HCEC 1CT (cell line): ENCODE data around the gene SSR4.
"Not testable (repeated sequence)": the region's sequence is repeated elsewhere in the genome, so short reads cannot be mapped to it uniquely, and the experiment has no call there.

Experiments used
- DNase-seq: peaks from one replicate; pipeline ENCODE4 v3.0.0-alpha.2; 2017

The SSR4 gene

GRCh38 chrX:153794018-153794896 is at the start of gene SSR4, which contains the start of gene IDH3G:
Gene SSR4, plus strand, starts transcription at chrX:153794668. Its CDS starts 20 bp downstream, at chrX:153794688.
Gene IDH3G, minus strand, starts transcription at chrX:153794375. Its CDS starts 49 bp downstream, at chrX:153794326.
- peak; percentile 91 for DNase-seq

- DNase-seq = not testable (repeated sequence)
These were observed 49.4 kb upstream of the SSR4 start for GRCh38 chrX:153745067-153745433.

DNA sequence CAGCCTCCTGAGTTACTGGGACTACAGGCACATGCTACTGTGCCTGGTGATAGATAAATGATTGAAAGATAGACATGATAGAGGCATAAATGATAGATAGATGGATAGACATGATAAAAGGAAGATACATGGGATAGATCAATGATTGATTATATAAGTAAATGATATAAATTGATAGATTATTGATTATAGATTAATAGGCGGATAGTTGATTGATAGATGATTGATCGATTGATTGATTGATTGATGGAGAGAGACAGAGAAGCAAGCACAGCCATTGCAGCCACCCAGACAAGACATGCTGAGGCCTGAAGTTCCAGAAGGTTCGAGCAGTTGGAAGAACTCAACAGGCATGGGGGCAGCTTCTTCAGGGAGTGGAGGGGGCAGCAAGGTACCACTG is 48.1 kb upstream of the SSR4 start:
- DNase-seq = no peak

GRCh38 chrX:153746991-153747390 is 47.5 kb upstream of the SSR4 start:
- DNase-seq = peak; percentile 9

GRCh38 chrX:153749017-153749416 is 45.5 kb upstream of the SSR4 start:
- not testable (repeated sequence) for DNase-seq

DNA sequence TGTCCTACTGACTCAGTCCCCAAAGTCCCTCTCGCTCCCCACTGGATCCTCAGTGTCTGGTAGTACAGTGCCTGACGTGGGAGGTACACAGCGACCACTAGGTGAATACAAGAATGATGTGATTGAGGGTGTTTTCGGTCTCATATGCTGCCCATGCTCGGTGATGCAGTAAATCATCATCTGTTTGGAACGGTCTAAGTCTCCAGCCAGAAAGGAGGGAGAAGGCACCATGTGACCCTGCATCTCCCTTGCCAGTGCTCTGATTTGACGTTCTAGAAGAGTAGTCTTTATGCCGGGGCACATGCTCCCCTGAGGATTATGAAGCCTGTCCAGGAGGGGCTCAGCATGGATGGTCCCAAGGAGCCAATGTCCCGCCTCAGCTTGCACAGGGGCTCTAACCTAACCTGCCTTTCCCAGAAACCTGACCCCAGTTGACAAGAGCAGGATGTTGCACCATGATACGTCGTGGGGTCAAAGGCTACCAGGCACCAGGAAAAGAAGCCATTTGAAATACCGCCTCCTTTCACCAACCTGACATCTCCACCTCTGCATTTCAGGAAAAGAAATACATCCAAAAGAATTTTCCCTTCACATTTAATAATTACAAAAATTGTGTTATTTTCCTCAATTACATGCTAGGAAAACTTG is 44.2 kb upstream of the SSR4 start:
- no peak for DNase-seq

DNA sequence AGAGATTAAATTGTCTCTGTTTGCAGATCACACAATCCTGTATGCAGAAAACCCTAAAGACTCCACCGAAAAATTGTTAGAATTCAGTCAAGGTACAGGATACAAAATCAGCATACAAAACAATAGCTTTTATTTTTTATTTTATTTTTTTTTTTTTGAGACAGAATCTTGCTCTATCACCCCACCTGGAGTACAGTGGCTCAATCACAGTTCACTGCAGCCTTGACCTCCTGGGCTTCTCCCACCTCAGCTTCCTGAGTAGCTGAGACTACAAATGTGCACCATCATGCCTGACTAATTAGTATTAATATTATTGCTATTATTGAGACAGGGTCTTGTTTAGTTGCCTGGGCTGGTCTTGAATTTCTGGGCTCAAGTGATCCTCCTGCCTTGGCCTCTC is 39.3 kb upstream of the SSR4 start:
- no peak for DNase-seq

DNA sequence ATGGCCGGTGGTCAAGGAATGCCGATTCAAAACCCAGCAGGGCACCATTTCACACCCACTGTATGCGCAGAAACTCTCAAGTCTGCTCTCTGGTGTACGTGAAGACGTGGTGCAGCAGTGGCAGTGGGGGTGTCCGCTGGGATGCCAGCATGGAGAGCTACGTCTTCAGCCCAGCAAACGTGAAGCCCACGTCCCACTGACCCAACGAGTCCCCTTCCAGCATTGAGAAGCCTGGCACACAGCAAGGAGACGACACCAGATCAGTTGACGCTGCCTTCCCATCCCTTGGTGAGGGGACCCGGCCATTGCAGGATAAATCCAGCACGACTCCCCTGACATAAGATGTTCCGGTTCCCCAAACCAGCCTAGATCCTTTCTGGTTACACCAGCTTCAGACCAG is 32.6 kb upstream of the SSR4 start:
- no peak for DNase-seq

- no peak for DNase-seq
These were observed 31.8 kb upstream of the SSR4 start for GRCh38 chrX:153762626-153763173.

DNA sequence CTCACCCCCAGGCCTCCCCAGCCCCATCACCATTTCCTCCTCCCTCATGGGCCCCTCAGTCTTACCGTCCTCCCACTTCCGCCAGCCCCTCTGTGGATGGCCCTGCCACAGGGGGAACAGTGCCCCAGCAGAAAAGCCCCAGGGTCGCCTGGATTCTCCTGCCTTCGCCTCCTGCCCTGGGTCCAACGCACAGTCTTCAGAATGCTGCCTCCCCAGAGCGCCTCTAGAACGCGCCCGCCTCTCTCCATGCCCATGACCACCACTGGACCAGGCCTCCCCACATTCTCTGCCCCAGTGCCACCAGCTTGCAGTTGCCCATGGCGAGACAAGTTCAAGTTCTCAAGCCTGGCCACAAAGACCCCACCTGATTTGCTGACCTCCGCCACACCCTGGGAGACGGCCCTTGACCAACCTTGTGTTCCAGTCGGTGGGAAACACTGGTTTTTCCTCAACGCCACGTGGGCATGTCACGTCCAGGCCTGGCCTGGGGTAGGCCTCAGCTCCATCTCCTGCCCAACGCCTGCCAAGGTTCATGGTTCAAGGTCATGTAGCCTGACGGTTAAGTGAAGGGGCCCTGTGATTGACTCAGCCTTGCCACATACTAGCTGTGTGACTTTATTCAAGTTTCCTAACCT is 31.1 kb upstream of the SSR4 start:
- DNase-seq = no peak

GRCh38 chrX:153763989-153764755 is 30.3 kb upstream of the SSR4 start, which contains the start of gene PLXNB3:
Gene PLXNB3, plus strand, starts transcription at chrX:153764249. Its CDS starts 1,287 bp downstream, at chrX:153765536.
- DNase-seq = peak; percentile 42

- DNase-seq = no peak
These were observed 29.7 kb upstream of the SSR4 start for GRCh38 chrX:153764786-153765137.

- no peak for DNase-seq
These were observed 29.1 kb upstream of the SSR4 start for GRCh38 chrX:153765138-153766079.

GRCh38 chrX:153766098-153766817 is 28.2 kb upstream of the SSR4 start:
- peak; percentile 52 for DNase-seq

- DNase-seq = no peak
These were observed 27.4 kb upstream of the SSR4 start for GRCh38 chrX:153766871-153767673.

DNA sequence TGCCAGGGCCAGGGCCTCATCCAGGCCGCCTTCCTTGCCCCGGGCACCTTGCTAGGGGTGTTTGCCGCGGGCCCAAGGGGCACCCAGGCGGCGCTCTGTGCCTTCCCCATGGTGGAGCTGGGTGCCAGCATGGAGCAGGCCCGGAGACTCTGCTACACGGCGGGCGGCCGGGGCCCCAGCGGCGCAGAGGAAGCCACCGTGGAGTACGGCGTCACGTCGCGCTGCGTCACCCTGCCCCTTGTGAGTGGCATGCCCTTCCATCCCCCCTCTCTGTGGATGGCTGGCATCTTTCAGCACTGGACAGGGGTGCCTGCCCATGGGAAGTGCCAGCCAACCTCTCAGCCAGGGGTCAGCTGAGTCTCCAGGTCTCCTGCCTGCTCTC is 26.8 kb upstream of the SSR4 start:
- DNase-seq = no peak

DNA sequence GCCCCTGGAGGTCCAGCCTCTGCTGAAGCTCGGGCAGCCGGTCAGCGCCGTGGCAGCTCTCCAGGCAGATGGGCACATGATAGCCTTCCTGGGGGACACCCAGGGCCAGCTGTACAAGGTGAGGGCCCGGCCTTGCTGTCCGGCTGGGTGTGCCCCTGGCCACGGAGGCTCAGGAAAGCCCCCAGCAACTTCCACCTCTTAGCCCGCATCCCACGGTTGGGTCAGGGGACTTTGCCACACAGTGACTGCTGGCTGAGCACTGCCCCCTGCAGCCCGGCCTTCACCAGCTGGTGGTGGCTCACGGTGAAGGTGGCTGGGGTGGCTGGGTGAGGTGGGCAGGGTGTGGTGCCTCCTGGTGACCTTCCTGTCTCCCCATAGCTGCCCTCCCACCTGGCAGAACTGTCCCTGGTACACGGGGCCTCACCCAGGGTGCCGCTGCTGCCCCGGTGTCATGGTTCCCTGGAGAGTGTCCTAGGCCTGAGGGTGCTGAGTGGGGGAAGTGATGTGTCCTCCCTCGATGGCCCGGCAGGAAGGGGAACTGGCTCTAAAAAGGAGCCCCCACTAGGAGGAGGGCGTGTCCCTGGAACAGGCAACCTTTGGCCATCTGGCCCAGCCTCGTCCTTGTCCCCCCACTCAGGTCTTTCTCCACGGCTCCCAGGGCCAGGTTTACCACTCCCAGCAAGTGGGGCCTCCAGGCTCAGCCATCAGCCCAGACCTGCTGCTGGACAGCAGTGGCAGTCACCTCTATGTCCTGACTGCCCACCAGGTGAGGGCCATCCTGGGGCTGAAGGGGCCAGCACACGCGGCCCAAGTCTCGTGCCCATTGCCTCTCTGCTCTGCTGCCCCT is 25.9 kb upstream of the SSR4 start:
- no peak for DNase-seq

DNA sequence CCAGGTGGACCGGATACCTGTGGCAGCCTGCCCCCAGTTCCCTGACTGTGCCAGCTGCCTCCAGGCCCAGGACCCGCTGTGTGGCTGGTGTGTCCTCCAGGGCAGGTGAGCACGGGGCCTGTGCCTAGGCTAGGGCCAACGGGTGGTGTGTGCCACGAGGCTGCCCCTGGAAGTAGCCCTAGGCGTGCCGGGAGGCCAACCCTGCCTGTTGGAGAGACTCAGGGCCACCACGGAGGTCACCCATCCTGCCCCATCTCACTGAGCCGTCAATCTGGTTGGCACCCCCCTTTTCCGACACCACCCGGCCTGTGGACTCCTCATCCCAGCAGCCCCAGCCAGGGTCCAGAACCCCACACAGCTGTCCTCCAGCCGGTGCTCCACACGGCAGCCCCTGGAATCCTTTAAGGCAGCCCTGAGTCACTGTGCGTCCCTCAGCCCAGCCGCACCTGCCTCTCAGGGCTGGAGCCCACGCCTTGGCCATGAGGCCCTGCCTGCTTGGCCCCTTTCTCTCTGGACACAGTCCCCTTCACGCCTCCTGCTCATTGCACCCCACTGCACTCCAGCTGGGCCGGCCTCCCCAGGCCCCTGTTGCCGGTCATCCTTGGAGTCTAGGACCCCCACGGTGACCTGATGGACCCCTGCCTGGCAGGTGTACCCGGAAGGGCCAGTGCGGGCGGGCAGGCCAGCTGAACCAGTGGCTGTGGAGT is 25.2 kb upstream of the SSR4 start:
- DNase-seq = no peak
